Spleen (tissue), 11 donors: ENCODE results near the gene RPS3. TPM values are rescaled to one million over a fixed set of nuclear protein-coding genes. Genes with fewer than 3 reads are reported as not detected.

ENCODE experiments used
- DNase-seq: peaks from one replicate; pipeline ENCODE4 v3.0.0-alpha.2; 2020
- H3K27ac ChIP-seq, 8 donors: fragments of 200-600 bp; sonication (generic) in 7 of 8; 1 replicate in 4 of 8; 2 replicates in 4 of 8; pipeline versions ENCODE4 v1.5.0 to v1.8.0; 2016 to 2021; ENCODE audit warnings: inconsistent platforms in 4 of 8, mild to moderate bottlenecking in 4 of 8, moderate library complexity in 1 of 8
- H3K27me3 ChIP-seq, 7 donors: fragments of 200-600 bp; sonication (generic) in 6 of 7; replicated peaks in 1 of 7; 1 replicate in 4 of 7; 2 replicates in 3 of 7; pipeline versions ENCODE4 v1.5.0 to v1.8.0; 2016 to 2021; ENCODE audit warnings: inconsistent platforms in 3 of 7, mild to moderate bottlenecking in 1 of 7
- H3K36me3 ChIP-seq, 6 donors: fragments of 200-600 bp; sonication (generic) in 5 of 6; 1 replicate in 4 of 6; 2 replicates in 2 of 6; pipeline versions ENCODE4 v1.5.0 to v1.8.0; 2016 to 2021; ENCODE audit warnings: inconsistent platforms in 2 of 6
- H3K4me1 ChIP-seq, 6 donors: fragments of 200-600 bp; sonication (generic) in 5 of 6; 1 replicate in 3 of 6; 2 replicates in 3 of 6; pipeline versions ENCODE4 v1.5.0 to v1.8.0; 2016 to 2021; ENCODE audit warnings: inconsistent platforms in 3 of 6
- H3K4me3 ChIP-seq, 8 donors: fragments of 200-600 bp; sonication (generic) in 7 of 8; 1 replicate in 4 of 8; 2 replicates in 4 of 8; pipeline versions ENCODE4 v1.5.0 to v1.8.0; 2016 to 2021; ENCODE audit warnings: inconsistent platforms in 4 of 8, mild to moderate bottlenecking in 4 of 8, moderate library complexity in 2 of 8
- H3K9me3 ChIP-seq, 8 donors: fragments of 200-600 bp; sonication (generic) in 7 of 8; 1 replicate in 4 of 8; 2 replicates in 4 of 8; pipeline versions ENCODE4 v1.5.0 to v1.8.0; 2016 to 2021; ENCODE audit warnings: inconsistent platforms in 4 of 8
- POLR2A ChIP-seq, 3 donors: fragments of 450-650 bp; IDR thresholded peaks; one replicate each; pipeline ENCODE4 v1.5.1; 2017; ENCODE audit warnings: antibody characterized with exemption in 3 of 3, mild to moderate bottlenecking in 1 of 3
- POLR2AphosphoS5 ChIP-seq, 3 donors: sonication (generic); formaldehyde crosslinking; IDR thresholded peaks; one replicate each; pipeline ENCODE4 v1.5.1; 2017; ENCODE audit warnings: antibody characterized with exemption in 3 of 3
- WGBS, 5 donors: extraction: QIAGEN DNeasy Blood & Tissue Kit in 3 of 5; methylation state at CpG; one replicate each; pipeline versions ENCODE4 v1.1.5 to v1.1.7; 2013 to 2018; 5-methylcytosine and 5-hydroxymethylcytosine counted together
- intact Hi-C: fragments of 100-400 bp; cut with DNase I; formaldehyde crosslinking; loops from one replicate; pipeline ENCODE4 v1.15.0; 2023; ENCODE audit warnings: low total_unique reads
- polyA plus RNA-seq, 3 donors: library from polyadenylated mRNA; stranded (reverse); fragments of 200-250 nt; gene quantifications; one replicate each; pipeline ENCODE4 v1.2.1, GENCODE V29; 2013
- total RNA-seq, 7 donors: library from RNA; depleted of rRNA in 3 of 7; stranded (reverse); fragments of >200 nt in 3 of 7; fragmentation: NEBNext Ultra II Directional in 4 of 7; extraction: Animal tissue kit (Norgen Biotek cat#: 25700) in 4 of 7; gene quantifications; one replicate each; pipeline versions ENCODE4 v1.1.0 to v1.2.1, GENCODE V29; 2016 to 2021
- TF ChIP-seq, protein P1 (sequence below), 11 experiments: fragments of 200-600 bp in 7 of 11; fragments of 450-650 bp in 4 of 11; sonication (generic) in 4 of 11; IDR thresholded peaks in 8 of 11; conservative IDR thresholded peaks in 3 of 11; 1 replicate in 7 of 11; 2 replicates in 4 of 11; pipeline versions ENCODE4 v1.4.0 to v1.8.0; 2016 to 2021; ENCODE audit warnings: antibody characterized with exemption in 11 of 11, inconsistent platforms in 4 of 11, mild to moderate bottlenecking in 1 of 11
- donor health status: healthy with polysubstance abuse.
- donor health status: DM: no; HTN: no; CAD: no; lungs with moderate emphysema.
- donor health status: DM: no; HTN: no; CAD: no.
- donor health status: Bipolar disorder and iron deficiency.
- donor health status: healthy.
- donor health status: DM: no; HTN: no; CAD: no.
- donor health status: DM: yes; HTN: yes; CAD: no.

Gene RPS3
- total and polyA plus RNA-seq, 10 donors = 1,482 to 5,449 (median 2,352) TPM

GRCh38 chr11:75386942-75387630 is 12.2 kb upstream of the RPS3 start:
- Histone ChIP-seq H3K36me3 (no peaks in the 10 kb centered on the region), H3K4me1 (peaks cover 3 to 38% (median 29%) of the 10 kb centered on the region in 6 donors), H3K9me3 (no peaks in the 10 kb centered on the region), H3K4me3 (no peak overlapping the region), H3K27me3 (peaks cover 0 to 10% (median 0%) of the 10 kb centered on the region in 7 donors), H3K27ac (no peak overlapping the region)
- DNase-seq = no peak
- TF ChIP-seq POLR2A (IDR thresholded peaks at IDR 0.05) = no peak
- no peak for TF ChIP-seq POLR2AphosphoS5 (IDR thresholded peaks at IDR 0.05)
- TF ChIP-seq, protein P1, sequence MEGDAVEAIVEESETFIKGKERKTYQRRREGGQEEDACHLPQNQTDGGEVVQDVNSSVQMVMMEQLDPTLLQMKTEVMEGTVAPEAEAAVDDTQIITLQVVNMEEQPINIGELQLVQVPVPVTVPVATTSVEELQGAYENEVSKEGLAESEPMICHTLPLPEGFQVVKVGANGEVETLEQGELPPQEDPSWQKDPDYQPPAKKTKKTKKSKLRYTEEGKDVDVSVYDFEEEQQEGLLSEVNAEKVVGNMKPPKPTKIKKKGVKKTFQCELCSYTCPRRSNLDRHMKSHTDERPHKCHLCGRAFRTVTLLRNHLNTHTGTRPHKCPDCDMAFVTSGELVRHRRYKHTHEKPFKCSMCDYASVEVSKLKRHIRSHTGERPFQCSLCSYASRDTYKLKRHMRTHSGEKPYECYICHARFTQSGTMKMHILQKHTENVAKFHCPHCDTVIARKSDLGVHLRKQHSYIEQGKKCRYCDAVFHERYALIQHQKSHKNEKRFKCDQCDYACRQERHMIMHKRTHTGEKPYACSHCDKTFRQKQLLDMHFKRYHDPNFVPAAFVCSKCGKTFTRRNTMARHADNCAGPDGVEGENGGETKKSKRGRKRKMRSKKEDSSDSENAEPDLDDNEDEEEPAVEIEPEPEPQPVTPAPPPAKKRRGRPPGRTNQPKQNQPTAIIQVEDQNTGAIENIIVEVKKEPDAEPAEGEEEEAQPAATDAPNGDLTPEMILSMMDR (IDR thresholded peaks at IDR 0.05 in 8 of 11, conservative IDR thresholded peaks at IDR 0.05 in 3 of 11) = no peak
- 74 to 87% (median 84%) methylated on average over 3 of the region's 3 CpGs for whole genome bisulfite sequencing, 5 donors
- intact Hi-C loops = no loop called here

DNA sequence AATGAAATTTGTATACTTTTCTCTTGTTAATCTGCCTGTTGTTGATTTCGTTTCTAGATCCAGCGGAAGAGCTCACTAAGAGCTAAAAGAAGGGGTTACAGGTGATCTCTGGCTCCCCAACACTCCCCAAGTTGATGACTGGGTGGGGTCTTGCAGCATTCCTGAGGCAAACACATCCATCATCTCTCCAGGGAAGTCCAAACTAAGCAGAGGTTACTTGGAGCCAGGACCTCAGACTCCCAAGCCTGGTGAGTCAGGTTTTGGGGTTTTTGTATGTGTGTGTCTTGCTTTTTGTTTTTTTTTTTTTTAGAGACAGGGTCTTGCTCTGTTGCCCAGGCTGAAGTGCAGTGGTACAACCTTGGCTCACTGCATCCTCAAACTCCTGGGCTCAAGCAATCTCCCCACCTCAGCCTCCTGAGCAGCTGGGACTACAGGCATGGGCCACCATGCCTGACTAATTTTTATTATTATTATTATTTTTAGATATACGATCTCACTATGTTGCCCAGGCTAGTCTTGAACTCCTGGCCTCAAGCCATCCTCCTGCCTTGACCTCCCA is 11.5 kb upstream of the RPS3 start:
- TF ChIP-seq POLR2AphosphoS5 (IDR thresholded peaks at IDR 0.05) (no peak), POLR2A (IDR thresholded peaks at IDR 0.05) (no peak)
- TF ChIP-seq, protein P1 (IDR thresholded peaks at IDR 0.05 in 8 of 11, conservative IDR thresholded peaks at IDR 0.05 in 3 of 11) = no peak
- peaks cover 3 to 36% (median 29%) of the 10 kb centered on the region in 6 donors for H3K4me1 ChIP-seq
- H3K4me3 ChIP-seq = no peak overlapping the region
- intact Hi-C loops = no loop called here
- H3K27me3 ChIP-seq = peaks cover 0 to 10% (median 0%) of the 10 kb centered on the region in 7 donors
- H3K36me3 ChIP-seq = no peaks in the 10 kb centered on the region
- DNase-seq = no peak
- peak overlapping the region in 5 of 8 donors; percentile 53 to 77 (median 64) for H3K27ac ChIP-seq
- no peaks in the 10 kb centered on the region for H3K9me3 ChIP-seq
- WGBS, 5 donors = 63 to 84% (median 79%) methylated on average over 3 of the region's 3 CpGs

GRCh38 chr11:75388386-75389275 is 10.7 kb upstream of the RPS3 start:
- H3K36me3 ChIP-seq = no peaks in the 10 kb centered on the region

More at GRCh38 chr11:75388386-75389275, 10.7 kb upstream of the RPS3 start:
- H3K4me1 ChIP-seq = peaks cover 3 to 30% (median 22%) of the 10 kb centered on the region in 6 donors
- H3K4me3 ChIP-seq = no peak overlapping the region
- 26 to 30% (median 29%) methylated on average over 9 of the region's 9 CpGs for WGBS, 5 donors
- intact Hi-C loops = no loop called here
- TF ChIP-seq, protein P1 (IDR thresholded peaks at IDR 0.05 in 8 of 11, conservative IDR thresholded peaks at IDR 0.05 in 3 of 11) = peak; percentile 80 to 90 (median 85)
- no peak for TF ChIP-seq POLR2A (IDR thresholded peaks at IDR 0.05)
- peak in 2 of 3 donors; percentile 43 to 50 for TF ChIP-seq POLR2AphosphoS5 (IDR thresholded peaks at IDR 0.05)
- H3K27ac ChIP-seq = peak overlapping the region in 6 of 8 donors; percentile 47 to 77 (median 62)
- no peaks in the 10 kb centered on the region for H3K9me3 ChIP-seq
- H3K27me3 ChIP-seq = peaks cover 0 to 10% (median 0%) of the 10 kb centered on the region in 7 donors
- peak; percentile 83 for DNase-seq
